WTC11 (cell line): ENCODE data around the gene UBE2F.

Experiments used
- KAT7 ChIP-seq: sonication (generic); formaldehyde crosslinking; IDR thresholded peaks from 2 replicates; pipeline ENCODE4 v1.8.1; 2023; ENCODE audit warnings: missing genetic modification reagents, mild to moderate bottlenecking, borderline replicate concordance
- TF ChIP-seq, protein P1 (sequence below): fragments of 200-600 bp; IDR thresholded peaks from 2 replicates; pipeline ENCODE4 v1.8.0; 2022; ENCODE audit warnings: antibody characterized with exemption

DNA sequence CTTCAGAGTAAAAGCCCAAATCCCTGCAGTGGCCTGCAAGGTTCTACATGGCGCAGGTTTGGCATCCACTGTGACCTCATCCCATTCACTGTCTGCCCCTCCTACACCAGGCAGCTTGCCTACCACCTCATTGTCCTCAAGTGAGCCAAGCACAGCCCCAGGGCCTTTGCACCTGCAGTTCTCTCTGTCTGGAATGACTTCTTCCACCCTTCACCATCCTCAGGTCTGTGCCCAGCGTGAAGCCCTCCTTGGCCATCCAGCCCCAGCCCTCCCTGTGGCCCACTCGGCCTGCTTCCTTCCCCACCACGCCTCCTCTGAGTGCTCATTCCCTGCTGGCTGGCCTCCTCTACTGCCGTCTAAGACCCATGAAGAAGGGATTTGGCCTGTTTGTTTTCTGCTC lies 32.6 kb upstream of the UBE2F start:
- TF ChIP-seq, protein P1, sequence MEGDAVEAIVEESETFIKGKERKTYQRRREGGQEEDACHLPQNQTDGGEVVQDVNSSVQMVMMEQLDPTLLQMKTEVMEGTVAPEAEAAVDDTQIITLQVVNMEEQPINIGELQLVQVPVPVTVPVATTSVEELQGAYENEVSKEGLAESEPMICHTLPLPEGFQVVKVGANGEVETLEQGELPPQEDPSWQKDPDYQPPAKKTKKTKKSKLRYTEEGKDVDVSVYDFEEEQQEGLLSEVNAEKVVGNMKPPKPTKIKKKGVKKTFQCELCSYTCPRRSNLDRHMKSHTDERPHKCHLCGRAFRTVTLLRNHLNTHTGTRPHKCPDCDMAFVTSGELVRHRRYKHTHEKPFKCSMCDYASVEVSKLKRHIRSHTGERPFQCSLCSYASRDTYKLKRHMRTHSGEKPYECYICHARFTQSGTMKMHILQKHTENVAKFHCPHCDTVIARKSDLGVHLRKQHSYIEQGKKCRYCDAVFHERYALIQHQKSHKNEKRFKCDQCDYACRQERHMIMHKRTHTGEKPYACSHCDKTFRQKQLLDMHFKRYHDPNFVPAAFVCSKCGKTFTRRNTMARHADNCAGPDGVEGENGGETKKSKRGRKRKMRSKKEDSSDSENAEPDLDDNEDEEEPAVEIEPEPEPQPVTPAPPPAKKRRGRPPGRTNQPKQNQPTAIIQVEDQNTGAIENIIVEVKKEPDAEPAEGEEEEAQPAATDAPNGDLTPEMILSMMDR = no peak
- TF ChIP-seq KAT7 (CRISPR knock-in tag) = no peak
